OCI-LY7 (cell line): ENCODE measurements around the gene IL32. TPM values are rescaled to one million over a fixed set of nuclear protein-coding genes. Genes with fewer than 3 reads are reported as not detected.
"Not testable (repeated sequence)": the region's sequence is repeated elsewhere in the genome, so short reads cannot be mapped to it uniquely, and the experiment has no call there.

Experiments used
- BruUV-seq: library from RNA; stranded (reverse); fragments of 400-500 nt; replicated peaks from 2 replicates; lab custom pipeline; 2021; lab: Mats Ljungman, UMichigan
- CTCF ChIA-PET: fragments of 300-600 bp; sonication (Branson Sonifier 250); formaldehyde crosslinking; loops from one replicate; lab custom pipeline; 2022; ENCODE audit warnings: antibody characterized with exemption; ENCODE audit not compliant: unreplicated experiment; lab: Charles Lee
- POLR2A ChIA-PET: fragments of 300-600 bp; sonication (Branson Sonifier 250); formaldehyde crosslinking; loops from one replicate; lab custom pipeline; 2022; ENCODE audit warnings: antibody characterized with exemption; lab: Charles Lee
- DNase-seq: peaks from one replicate; pipeline ENCODE4 v3.0.0-alpha.2; 2015; ENCODE audit warnings: low spot score
- H2AFZ ChIP-seq: fragments of 200-600 bp; sonication (generic), shearing (Covaris generic); 2 replicates; pipeline ENCODE4 v1.6.1; 2014; ENCODE audit warnings: mild to moderate bottlenecking, antibody characterized with exemption, low read length, moderate library complexity
- H3K27ac ChIP-seq: fragments of 200-600 bp; sonication (generic); 2 replicates; pipeline ENCODE4 v1.5.1; 2014; ENCODE audit warnings: mixed run types, low read depth, mild to moderate bottlenecking, moderate library complexity, low read length, inconsistent platforms; ENCODE audit not compliant: poor library complexity, severe bottlenecking
- H3K36me3 ChIP-seq: fragments of 200-600 bp; sonication (generic); 2 replicates; pipeline ENCODE4 v1.6.1; 2014; ENCODE audit warnings: mild to moderate bottlenecking, antibody characterized with exemption, low read length, moderate library complexity, mixed read lengths; ENCODE audit not compliant: insufficient read depth
- H3K4me1 ChIP-seq: fragments of 200-600 bp; sonication (generic); 2 replicates; pipeline ENCODE4 v1.5.1; 2014; ENCODE audit warnings: mild to moderate bottlenecking, low read length; ENCODE audit not compliant: insufficient read depth, poor library complexity, severe bottlenecking
- H3K4me2 ChIP-seq: fragments of 200-600 bp; sonication (generic); 2 replicates; pipeline ENCODE4 v1.6.1; 2014; ENCODE audit warnings: mild to moderate bottlenecking, low read length
- H3K4me3 ChIP-seq: fragments of 200-600 bp; sonication (generic); 2 replicates; pipeline ENCODE4 v1.5.1; 2014; ENCODE audit warnings: mild to moderate bottlenecking, low read depth, low read length; ENCODE audit not compliant: poor library complexity, severe bottlenecking
- H3K79me2 ChIP-seq: fragments of 200-600 bp; sonication (generic); 2 replicates; pipeline ENCODE4 v1.6.1; 2016; ENCODE audit warnings: low read depth, mild to moderate bottlenecking, low read length, moderate library complexity, mixed read lengths; ENCODE audit not compliant: insufficient read depth
- H3K9me2 ChIP-seq: fragments of 200-600 bp; sonication (generic); 2 replicates; pipeline ENCODE4 v1.6.1; 2016; ENCODE audit warnings: mild to moderate bottlenecking, low read length, mixed read lengths; ENCODE audit not compliant: insufficient read depth
- H3K9me3 ChIP-seq: fragments of 200-600 bp; sonication (generic); 2 replicates; pipeline ENCODE4 v1.6.1; 2014; ENCODE audit warnings: mild to moderate bottlenecking, mixed run types, low read length, mixed read lengths
- H4K20me1 ChIP-seq: fragments of 200-600 bp; sonication (generic); 2 replicates; pipeline ENCODE4 v1.6.1; 2014; ENCODE audit warnings: mild to moderate bottlenecking, antibody characterized with exemption, low read length, moderate library complexity, mixed read lengths; ENCODE audit not compliant: insufficient read depth
- EZH2phosphoT487 ChIP-seq: fragments of 200-600 bp; sonication (generic); IDR thresholded peaks from 2 replicates; pipeline ENCODE4 v1.6.1; 2018; ENCODE audit warnings: low read depth, borderline replicate concordance, mild to moderate bottlenecking, mixed run types, antibody characterized with exemption, low read length, moderate library complexity, mixed read lengths
- intact Hi-C: fragments of 100-400 bp; cut with micrococcal nuclease; formaldehyde crosslinking; loops from one replicate; pipeline ENCODE4 v1.10.0; 2022; ENCODE audit not compliant: unreplicated experiment
- total RNA-seq, 2 experiments: library from RNA; depleted of rRNA in 1 of 2; stranded (reverse); fragments of >200 nt in 1 of 2; shearing (Covaris generic) in 1 of 2; gene quantifications; 2 replicates each; pipeline ENCODE4 v1.2.3, GENCODE V29; 2014 to 2022
- TF ChIP-seq, protein P1 (sequence below): fragments of 200-600 bp; sonication (generic); conservative IDR thresholded peaks from 2 replicates; pipeline ENCODE4 v1.5.1; 2014; ENCODE audit warnings: mild to moderate bottlenecking, antibody characterized with exemption, low read length, moderate library complexity, mixed read lengths

Gene IL32
- total RNA-seq, 2 experiments from 2014 or later, result not detected

DNA sequence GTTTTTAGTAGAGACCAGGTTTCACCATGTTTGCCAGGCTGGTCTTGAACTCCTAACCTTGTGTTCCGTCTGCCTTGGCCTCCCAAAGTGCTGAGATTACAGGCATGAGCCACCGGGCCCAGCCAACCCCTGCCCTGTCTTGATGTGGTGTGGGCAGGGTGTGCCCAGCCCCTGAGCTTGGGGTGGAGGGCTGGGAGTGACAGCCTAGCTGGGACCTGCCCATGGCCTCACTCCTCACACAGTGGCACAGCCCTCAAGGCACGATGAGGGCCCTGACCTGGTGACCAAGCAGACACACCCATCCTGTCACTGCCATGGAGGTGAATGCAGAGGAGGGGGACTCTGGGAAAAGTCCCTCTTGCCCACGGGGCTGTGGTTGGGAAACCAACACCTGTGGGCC is 3.0 kb downstream of the IL32 start:
- Histone ChIP-seq H3K4me1 (no peaks in the 10 kb centered on the region), H4K20me1 (no peaks in the 10 kb centered on the region), H3K27ac (no peak overlapping the region), H3K4me2 (no peak overlapping the region), H3K36me3 (no peaks in the 10 kb centered on the region), H3K9me2 (no peaks in the 10 kb centered on the region), H3K79me2 (no peaks in the 10 kb centered on the region), H2AFZ (no peak overlapping the region), H3K4me3 (no peak overlapping the region), H3K9me3 (no peaks in the 10 kb centered on the region)
- ChIA-PET CTCF (interaction anchor here (0.5 kb wide), 1 partner anchor 55 kb away, joined by 4 read pairs; no protein-coding TSS in a partner anchor), POLR2A (no interaction called here)
- BruUV-seq, result no TSS peak
- TF ChIP-seq, protein P1, sequence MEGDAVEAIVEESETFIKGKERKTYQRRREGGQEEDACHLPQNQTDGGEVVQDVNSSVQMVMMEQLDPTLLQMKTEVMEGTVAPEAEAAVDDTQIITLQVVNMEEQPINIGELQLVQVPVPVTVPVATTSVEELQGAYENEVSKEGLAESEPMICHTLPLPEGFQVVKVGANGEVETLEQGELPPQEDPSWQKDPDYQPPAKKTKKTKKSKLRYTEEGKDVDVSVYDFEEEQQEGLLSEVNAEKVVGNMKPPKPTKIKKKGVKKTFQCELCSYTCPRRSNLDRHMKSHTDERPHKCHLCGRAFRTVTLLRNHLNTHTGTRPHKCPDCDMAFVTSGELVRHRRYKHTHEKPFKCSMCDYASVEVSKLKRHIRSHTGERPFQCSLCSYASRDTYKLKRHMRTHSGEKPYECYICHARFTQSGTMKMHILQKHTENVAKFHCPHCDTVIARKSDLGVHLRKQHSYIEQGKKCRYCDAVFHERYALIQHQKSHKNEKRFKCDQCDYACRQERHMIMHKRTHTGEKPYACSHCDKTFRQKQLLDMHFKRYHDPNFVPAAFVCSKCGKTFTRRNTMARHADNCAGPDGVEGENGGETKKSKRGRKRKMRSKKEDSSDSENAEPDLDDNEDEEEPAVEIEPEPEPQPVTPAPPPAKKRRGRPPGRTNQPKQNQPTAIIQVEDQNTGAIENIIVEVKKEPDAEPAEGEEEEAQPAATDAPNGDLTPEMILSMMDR, result no peak
- no peak for TF ChIP-seq EZH2phosphoT487
- DNase-seq, result no peak
- intact Hi-C loops, result no loop called here

- POLR2A ChIA-PET, result interaction anchor here (0.5 kb wide), 1 partner anchor 15 kb away, joined by 5 read pairs; no protein-coding TSS in a partner anchor
- H3K9me2 ChIP-seq, H3K27ac ChIP-seq, BruUV-seq, H3K79me2 ChIP-seq, H3K4me2 ChIP-seq, H3K4me1 ChIP-seq, intact Hi-C loops, H4K20me1 ChIP-seq, H2AFZ ChIP-seq, H3K9me3 ChIP-seq, DNase-seq, H3K36me3 ChIP-seq, H3K4me3 ChIP-seq: not testable (repeated sequence)
- CTCF ChIA-PET, result interaction anchor here (0.5 kb wide), 1 partner anchor 54 kb away, joined by 4 read pairs; no protein-coding TSS in a partner anchor
Observed at GRCh38 chr16:3069146-3069545, 3.7 kb downstream of the IL32 start.

- no peak overlapping the region for H3K27ac ChIP-seq
- no peak overlapping the region for H3K4me2 ChIP-seq
- H3K36me3 ChIP-seq, result no peaks in the 10 kb centered on the region
- ChIA-PET CTCF (no interaction called here), POLR2A (interaction anchor here (0.6 kb wide), 1 partner anchor 36 kb away, joined by 5 read pairs; no protein-coding TSS in a partner anchor)
- BruUV-seq, result no TSS peak
- H3K4me3 ChIP-seq, result no peak overlapping the region
- TF ChIP-seq, protein P1, result no peak
- no peak for TF ChIP-seq EZH2phosphoT487
- no peaks in the 10 kb centered on the region for H3K9me3 ChIP-seq
- no peaks in the 10 kb centered on the region for H3K9me2 ChIP-seq
- DNase-seq, result no peak
- H4K20me1 ChIP-seq, result no peaks in the 10 kb centered on the region
- H2AFZ ChIP-seq, result no peak overlapping the region
- H3K79me2 ChIP-seq, result no peaks in the 10 kb centered on the region
- intact Hi-C loops, result no loop called here
- H3K4me1 ChIP-seq, result peaks cover 17% of the 10 kb centered on the region
Observed at GRCh38 chr16:3070608-3071111, 5.2 kb downstream of the IL32 start.
